ENCODE measurements around the gene GSDMA. TPM values are rescaled to one million over a fixed set of nuclear protein-coding genes. Genes with fewer than 3 reads are reported as not detected.

Gene GSDMA
- total RNA-seq, 1 donor from 2014 or later: not detected

DNA sequence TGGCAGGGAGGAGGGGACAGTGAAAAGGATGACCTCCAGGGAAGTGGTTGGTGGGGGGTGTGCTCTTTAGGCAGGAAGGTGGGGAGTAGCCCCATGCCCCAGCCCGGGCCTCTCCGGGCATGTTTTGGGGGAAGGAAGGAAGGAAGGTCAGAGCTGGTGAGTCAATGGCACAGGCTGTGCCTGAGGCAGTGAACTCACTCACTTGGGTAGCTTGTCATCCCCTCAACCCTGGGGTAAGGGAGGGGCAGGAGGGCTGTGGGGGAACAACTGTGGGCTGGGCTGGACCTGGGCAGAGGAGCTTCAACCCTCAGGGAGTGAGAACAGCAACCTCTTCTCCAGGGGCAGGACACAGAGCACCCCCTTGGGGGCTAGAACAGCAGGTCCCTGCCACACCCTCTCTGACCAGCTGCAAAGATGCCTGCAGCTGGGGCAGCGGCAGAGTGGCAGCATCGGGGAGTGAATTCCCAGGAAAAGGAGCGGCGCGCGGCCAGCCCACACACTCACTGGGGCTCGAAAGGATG, 58.7 kb downstream of the GSDMA start:
- no peak overlapping the region for H3K4me3 Mint-ChIP-seq (ENCODE audit: unreplicated experiment)
- peaks cover 5% of the 10 kb centered on the region for H3K27me3 Mint-ChIP-seq (ENCODE audit: unreplicated experiment)
- no peak overlapping the region for H3K27ac Mint-ChIP-seq (ENCODE audit: unreplicated experiment)
- no peak for DNase-seq (ENCODE audit: low spot score)
- TF ChIP-seq, protein P1, sequence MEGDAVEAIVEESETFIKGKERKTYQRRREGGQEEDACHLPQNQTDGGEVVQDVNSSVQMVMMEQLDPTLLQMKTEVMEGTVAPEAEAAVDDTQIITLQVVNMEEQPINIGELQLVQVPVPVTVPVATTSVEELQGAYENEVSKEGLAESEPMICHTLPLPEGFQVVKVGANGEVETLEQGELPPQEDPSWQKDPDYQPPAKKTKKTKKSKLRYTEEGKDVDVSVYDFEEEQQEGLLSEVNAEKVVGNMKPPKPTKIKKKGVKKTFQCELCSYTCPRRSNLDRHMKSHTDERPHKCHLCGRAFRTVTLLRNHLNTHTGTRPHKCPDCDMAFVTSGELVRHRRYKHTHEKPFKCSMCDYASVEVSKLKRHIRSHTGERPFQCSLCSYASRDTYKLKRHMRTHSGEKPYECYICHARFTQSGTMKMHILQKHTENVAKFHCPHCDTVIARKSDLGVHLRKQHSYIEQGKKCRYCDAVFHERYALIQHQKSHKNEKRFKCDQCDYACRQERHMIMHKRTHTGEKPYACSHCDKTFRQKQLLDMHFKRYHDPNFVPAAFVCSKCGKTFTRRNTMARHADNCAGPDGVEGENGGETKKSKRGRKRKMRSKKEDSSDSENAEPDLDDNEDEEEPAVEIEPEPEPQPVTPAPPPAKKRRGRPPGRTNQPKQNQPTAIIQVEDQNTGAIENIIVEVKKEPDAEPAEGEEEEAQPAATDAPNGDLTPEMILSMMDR (IDR thresholded peaks at IDR 0.05; ENCODE audit: unreplicated experiment): no peak
- H3K36me3 Mint-ChIP-seq (ENCODE audit: low read depth, unreplicated experiment): peaks cover 40% of the 10 kb centered on the region
- H3K9me3 Mint-ChIP-seq (ENCODE audit: unreplicated experiment): no peaks in the 10 kb centered on the region
- H3K4me1 Mint-ChIP-seq (ENCODE audit: unreplicated experiment): no peaks in the 10 kb centered on the region

DNA sequence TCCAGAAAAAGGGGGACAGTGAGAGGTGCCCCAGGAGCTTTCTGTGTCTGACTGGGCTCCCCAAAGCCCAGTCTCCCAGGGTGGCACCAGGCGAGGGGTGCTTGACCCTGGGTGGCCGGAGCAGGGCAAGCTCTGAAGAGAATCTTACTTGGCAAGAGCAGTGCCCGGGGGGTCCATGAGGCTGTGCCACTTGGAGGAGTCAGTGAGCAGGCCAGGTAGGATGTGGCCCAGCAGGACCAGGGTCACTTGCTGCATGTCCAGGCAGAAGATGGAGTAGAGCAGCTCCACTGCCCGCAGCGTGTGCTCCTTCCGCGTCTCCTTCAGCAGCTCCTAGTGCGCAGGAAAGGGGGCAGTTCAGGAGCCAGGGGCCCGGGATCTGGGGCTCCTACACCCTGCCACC, 59.7 kb downstream of the GSDMA start:
- H3K4me3 Mint-ChIP-seq (ENCODE audit: unreplicated experiment): no peak overlapping the region

DNA sequence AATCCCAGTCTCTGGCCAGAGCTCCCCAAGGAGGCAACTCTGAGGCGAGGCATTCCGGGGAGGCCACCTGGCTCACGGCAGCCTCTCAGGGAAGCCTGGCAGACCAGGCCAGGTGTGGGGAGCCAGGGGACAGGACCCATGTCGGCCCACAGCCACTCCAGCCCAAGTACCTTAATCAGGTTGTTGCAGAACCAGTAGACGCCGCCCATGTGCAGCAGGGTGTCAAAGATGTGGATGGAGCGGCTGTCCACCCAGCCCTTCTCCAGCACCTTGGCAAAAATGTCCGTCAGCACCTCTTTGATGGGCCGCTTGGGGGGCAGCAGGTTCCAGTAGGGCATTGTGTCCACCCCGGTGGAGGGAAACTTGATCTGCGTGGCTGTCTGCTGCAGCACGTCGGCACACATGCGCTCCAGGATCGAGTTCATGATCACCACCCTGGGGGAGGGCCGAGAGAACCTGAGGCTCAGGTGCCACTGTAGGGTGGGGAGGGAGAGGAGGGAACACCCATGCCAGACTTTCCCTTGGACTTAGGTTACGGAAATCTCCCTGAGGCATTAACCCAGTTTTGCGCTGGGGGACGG, 60.2 kb downstream of the GSDMA start:
- H3K9me3 Mint-ChIP-seq (ENCODE audit: unreplicated experiment): no peaks in the 10 kb centered on the region
- no peak overlapping the region for H3K4me3 Mint-ChIP-seq (ENCODE audit: unreplicated experiment)
- no peaks in the 10 kb centered on the region for H3K4me1 Mint-ChIP-seq (ENCODE audit: unreplicated experiment)
- H3K27ac Mint-ChIP-seq (ENCODE audit: unreplicated experiment): no peak overlapping the region
- H3K36me3 Mint-ChIP-seq (ENCODE audit: low read depth, unreplicated experiment): peaks cover 36% of the 10 kb centered on the region
- DNase-seq (ENCODE audit: low spot score): no peak
- TF ChIP-seq, protein P1 (IDR thresholded peaks at IDR 0.05; ENCODE audit: unreplicated experiment): no peak
- peaks cover 5% of the 10 kb centered on the region for H3K27me3 Mint-ChIP-seq (ENCODE audit: unreplicated experiment)

More for the DNA sequence above, 59.7 kb downstream of the GSDMA start:
- TF ChIP-seq, protein P1 (IDR thresholded peaks at IDR 0.05; ENCODE audit: unreplicated experiment): no peak
- peaks cover 5% of the 10 kb centered on the region for H3K27me3 Mint-ChIP-seq (ENCODE audit: unreplicated experiment)
- DNase-seq (ENCODE audit: low spot score): no peak
- H3K9me3 Mint-ChIP-seq (ENCODE audit: unreplicated experiment): no peaks in the 10 kb centered on the region
- H3K4me1 Mint-ChIP-seq (ENCODE audit: unreplicated experiment): no peaks in the 10 kb centered on the region
- H3K27ac Mint-ChIP-seq (ENCODE audit: unreplicated experiment): no peak overlapping the region
- H3K36me3 Mint-ChIP-seq (ENCODE audit: low read depth, unreplicated experiment): peaks cover 40% of the 10 kb centered on the region

DNA sequence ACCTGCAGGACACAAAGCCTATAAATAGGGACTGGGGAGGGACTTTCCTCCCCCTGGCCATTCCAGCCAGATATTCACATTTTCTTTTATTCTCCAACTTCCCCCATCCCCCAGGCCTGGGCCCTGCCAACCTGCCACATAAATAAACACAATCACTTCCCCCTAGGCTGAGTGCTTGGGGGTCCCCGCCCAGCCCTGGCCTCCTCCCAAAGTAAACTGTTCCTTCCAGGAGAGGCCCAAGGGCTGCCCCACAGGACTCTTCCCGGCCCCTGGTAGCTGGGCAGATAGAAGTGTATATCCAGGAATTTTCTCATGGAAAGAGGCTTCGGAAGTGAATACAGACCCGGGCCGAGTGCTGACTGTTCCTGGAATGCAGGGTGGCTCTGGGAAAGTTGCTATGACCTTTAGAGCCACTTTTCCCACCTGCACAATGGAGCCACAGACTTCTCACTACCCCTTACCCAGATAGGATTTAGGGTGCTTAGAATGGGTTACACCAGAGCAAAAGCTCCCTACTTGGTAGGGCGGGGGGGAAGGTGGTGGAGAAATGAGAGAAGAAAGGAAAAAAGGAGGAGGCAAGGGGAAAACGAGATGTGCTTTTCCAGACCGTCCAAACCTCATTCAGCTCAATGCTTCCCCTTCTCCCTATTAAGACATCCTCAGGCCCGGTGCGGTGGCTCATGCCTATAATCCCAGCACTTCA, 60.9 kb downstream of the GSDMA start:
- Mint-ChIP-seq H3K4me1 (ENCODE audit: unreplicated experiment) (no peaks in the 10 kb centered on the region), H3K36me3 (ENCODE audit: low read depth, unreplicated experiment) (peaks cover 40% of the 10 kb centered on the region)
- TF ChIP-seq, protein P1 (IDR thresholded peaks at IDR 0.05; ENCODE audit: unreplicated experiment): no peak

DNA sequence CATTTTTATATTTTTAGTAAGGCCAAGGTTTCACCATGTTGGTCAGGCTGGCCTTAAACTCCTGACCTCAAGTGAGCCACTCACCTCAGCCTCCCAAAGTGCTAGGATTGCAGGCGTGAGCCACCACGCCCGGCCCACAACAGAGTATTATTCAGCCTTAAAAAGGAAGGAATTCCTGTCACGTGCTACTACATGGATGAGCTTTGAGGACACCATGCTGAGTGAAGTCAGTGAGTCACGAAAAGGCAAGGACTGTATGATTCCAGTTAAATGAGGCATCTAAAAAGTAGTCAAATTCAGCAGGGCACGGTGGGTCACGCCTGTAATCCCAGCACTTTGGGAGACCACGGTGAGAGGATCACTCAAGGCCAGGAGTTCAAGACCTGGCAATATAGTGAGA, 62.1 kb downstream of the GSDMA start:
- H3K4me1 Mint-ChIP-seq (ENCODE audit: unreplicated experiment): no peaks in the 10 kb centered on the region
- TF ChIP-seq, protein P1 (IDR thresholded peaks at IDR 0.05; ENCODE audit: unreplicated experiment): no peak
- no peaks in the 10 kb centered on the region for H3K9me3 Mint-ChIP-seq (ENCODE audit: unreplicated experiment)
- DNase-seq (ENCODE audit: low spot score): no peak
- no peak overlapping the region for H3K4me3 Mint-ChIP-seq (ENCODE audit: unreplicated experiment)
- H3K27me3 Mint-ChIP-seq (ENCODE audit: unreplicated experiment): peaks cover 3% of the 10 kb centered on the region
- peaks cover 46% of the 10 kb centered on the region for H3K36me3 Mint-ChIP-seq (ENCODE audit: low read depth, unreplicated experiment)
- no peak overlapping the region for H3K27ac Mint-ChIP-seq (ENCODE audit: unreplicated experiment)

More for the DNA sequence above, 60.9 kb downstream of the GSDMA start:
- peaks cover 5% of the 10 kb centered on the region for H3K27me3 Mint-ChIP-seq (ENCODE audit: unreplicated experiment)
- no peak for DNase-seq (ENCODE audit: low spot score)
- H3K9me3 Mint-ChIP-seq (ENCODE audit: unreplicated experiment): no peaks in the 10 kb centered on the region
- no peak overlapping the region for H3K27ac Mint-ChIP-seq (ENCODE audit: unreplicated experiment)
- no peak overlapping the region for H3K4me3 Mint-ChIP-seq (ENCODE audit: unreplicated experiment)
